OCI-M2 (cell line): Measurements from ENCODE around the gene XCR1.
"Not testable (repeated sequence)": the region's sequence is repeated elsewhere in the genome, so short reads cannot be mapped to it uniquely, and the experiment has no call there.

Experiments
- DNase-seq: peaks from one replicate; lab custom pipeline; 2025; ENCODE audit not compliant: unreplicated experiment; lab: John Stamatoyannopoulos, UW

XCR1 gene

DNA sequence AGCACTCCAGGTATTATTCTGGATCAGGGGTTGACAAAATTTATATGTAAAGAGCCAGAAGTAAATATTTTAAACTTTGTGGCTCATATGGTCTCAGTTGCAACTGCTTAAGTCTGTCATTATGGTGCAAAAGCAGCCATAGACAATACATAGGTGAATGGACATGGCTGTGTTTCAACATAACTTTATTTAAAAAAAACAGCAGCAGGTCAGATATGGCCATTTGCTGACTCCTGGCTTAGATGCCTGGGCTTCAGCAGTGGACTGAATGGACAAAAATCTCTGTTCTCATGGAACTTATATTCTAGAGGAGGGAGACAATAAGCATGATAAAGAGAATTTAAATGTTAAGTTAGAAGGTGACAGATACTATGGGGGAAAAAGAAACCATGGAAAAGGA is 20.0 kb downstream of the XCR1 start:
- no peak for DNase-seq

DNA sequence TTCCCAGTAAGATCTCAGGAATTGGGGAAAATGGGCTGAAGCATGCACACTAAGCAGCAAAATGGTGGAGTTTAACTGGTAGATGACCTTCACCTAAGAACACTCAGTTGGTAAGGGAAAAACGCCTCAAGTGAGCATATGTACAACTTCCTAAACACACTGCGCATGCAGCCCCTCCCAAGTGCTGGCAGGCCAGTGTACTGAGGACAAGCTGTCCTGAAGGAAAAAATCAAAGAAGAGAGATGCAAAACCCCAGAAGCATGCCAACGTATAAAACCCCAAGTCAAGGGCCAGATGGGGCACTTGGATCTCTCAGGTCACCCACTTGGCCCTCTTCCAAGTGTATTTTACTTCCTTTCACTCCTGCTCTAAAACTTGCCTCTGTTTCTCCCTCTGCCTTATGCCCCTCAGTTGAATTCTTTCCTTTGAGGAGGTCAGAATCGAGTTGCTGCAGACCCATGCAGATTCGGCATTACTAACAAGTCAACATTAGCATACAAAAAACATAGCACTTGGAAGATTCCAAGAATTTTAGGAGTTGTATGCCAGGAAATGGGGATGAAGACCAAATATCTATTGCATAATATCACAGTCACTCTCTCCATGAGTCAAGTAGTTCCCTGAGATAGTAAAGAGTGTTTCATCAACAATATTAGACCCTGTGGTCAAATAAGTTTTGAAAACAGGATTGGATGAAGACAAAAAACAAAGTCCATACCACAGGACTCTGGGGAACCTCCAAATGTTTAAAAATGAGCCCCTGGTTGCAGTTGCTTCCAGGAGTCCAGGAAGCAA is 20.8 kb downstream of the XCR1 start:
- DNase-seq = no peak

- DNase-seq = not testable (repeated sequence)
Observed at GRCh38 chr3:46003706-46004105, 23.6 kb downstream of the XCR1 start.

GRCh38 chr3:46001178-46001577 is 26.1 kb downstream of the XCR1 start:
- no peak for DNase-seq

- no peak for DNase-seq
Observed at GRCh38 chr3:45997942-45998341, 29.3 kb downstream of the XCR1 start.

DNA sequence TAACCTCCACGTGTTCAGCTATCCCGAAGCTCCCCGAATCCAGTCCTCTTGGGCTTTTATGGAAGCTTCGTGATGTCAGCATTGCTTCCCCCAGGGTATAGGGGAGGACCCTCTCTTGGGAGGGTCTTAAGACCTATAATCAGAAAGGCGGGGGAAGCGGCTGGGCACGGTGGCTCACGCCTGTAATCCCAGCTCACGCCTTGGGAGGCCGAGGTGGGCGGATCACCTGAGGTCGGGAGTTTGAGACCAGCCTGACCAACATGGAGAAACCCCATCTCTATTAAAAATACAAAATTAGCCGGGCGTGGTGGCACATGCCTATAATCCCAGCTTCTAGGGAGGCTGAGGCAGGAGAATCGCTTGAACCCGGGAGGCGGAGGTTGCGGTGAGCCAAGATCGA is 29.8 kb downstream of the XCR1 start:
- DNase-seq = not testable (repeated sequence)

DNA sequence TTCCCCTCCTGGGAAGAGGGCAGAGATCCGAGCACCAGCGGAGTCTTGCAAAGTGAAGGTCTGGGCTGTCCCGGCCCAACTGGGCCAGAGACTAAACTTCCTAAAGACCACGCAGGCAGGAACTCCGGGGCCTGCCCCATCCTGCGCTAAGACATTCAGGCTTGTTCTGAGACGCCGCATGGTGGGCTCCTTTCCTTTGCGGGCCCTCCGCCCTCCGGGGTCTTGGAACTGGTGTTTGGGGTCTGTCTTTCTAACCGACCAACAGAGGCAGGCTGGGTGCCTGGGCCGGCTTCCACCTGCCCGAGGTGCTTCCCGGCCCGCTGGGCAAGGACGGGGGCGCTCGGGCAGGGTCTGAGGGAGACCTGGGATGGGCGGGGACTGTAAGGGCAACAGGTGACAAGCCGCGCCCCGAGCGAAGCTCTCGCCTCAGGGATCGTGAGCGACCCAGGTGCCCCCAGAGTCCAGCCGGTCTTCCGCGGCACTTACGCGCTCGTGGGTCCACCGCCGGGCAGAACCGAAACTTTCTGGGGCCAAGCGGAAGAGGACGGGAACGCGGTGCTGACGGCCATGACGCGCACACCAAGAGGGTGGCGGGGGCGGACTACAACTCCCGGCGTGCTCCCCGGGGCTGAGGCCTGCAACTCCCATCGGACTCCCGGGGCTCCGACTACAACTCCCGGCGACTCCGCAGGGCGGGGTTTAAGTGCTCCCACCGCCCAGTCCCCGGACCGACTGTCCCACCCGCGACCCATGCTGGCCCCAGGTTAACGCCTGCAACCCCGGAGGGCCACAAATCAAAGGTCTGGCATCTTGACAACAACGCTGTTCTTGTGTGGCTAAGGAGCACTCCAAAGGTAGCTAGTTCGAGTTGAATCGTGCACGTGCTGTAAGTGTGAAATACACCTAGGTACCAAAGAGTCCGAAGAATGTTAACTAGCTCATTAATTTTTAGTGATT is 31.8 kb downstream of the XCR1 start, which contains the start of gene FYCO1:
FYCO1 (minus strand) TSS at position 589 of the 957 bp plus-strand sequence. CDS start 10,914 bp downstream, outside the sequence.
- peak; percentile 49 for DNase-seq

DNA sequence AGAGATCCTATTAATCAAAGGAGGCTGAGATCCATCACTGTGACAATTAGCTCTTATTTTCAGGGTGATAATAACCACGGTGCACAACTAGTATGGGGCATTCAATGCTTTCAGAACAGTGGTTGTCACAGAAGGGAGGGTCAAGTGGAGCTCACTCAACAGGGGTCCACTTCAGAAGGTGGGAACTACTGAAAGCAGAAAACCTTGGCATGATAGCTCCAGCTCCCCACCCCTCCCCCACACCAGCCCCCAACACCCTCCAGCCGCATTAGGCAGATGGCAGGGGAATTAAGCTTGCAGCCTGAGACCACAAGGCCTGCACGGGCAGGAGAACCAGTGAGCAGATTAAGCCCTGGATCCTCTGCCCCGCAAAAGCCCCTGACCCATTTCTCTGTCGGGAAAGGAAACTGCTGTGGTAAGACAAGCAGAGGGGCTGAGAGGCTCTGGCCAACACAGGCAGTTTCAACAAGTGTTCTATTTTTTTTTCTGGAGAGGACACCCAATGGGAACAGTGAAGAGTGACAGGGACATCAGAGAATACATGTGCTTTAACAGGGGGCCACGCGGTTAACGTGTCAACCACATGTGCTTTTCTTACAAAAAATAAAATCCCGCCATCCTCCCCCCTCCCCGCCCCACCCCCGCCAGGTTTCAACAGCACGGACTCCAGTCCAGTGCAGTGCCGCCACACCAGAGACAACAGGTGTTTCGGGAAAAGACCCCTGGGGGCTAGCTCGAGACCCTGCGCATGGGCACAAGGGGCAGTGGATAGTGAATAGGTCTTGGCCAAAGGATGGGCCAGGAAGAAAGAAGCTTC is 32.7 kb downstream of the XCR1 start:
- no peak for DNase-seq

- DNase-seq = no peak
Observed at GRCh38 chr3:45993421-45994027, 33.8 kb downstream of the XCR1 start.

DNA sequence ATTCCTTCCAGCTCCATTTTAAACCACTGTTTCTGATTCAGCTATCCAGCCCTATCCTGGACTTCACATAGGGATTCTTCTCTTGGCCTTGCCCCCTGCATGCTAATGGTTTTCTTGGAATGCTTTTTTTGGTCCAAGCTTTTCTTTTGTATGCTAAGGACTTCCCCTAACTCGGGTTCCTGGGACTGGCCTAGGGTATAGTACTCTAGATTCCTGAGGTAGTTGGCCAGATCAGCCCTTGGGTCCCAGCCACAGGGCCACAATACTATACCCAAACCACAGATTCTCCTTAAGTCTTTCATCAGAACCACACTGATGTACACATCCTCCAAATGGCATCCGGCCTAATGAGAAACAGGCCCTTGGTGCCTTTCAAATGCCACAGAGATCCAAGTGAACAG is 34.5 kb downstream of the XCR1 start:
- DNase-seq = no peak

GRCh38 chr3:45992133-45992729 is 35.1 kb downstream of the XCR1 start:
- no peak for DNase-seq

- DNase-seq = no peak
Observed at GRCh38 chr3:45991341-45991740, 35.9 kb downstream of the XCR1 start.

GRCh38 chr3:45990181-45990580 is 37.1 kb downstream of the XCR1 start:
- DNase-seq = no peak

GRCh38 chr3:45988804-45989203 is 38.5 kb downstream of the XCR1 start:
- no peak for DNase-seq

- DNase-seq = no peak
Observed at GRCh38 chr3:45988362-45988761, 38.9 kb downstream of the XCR1 start.

DNA sequence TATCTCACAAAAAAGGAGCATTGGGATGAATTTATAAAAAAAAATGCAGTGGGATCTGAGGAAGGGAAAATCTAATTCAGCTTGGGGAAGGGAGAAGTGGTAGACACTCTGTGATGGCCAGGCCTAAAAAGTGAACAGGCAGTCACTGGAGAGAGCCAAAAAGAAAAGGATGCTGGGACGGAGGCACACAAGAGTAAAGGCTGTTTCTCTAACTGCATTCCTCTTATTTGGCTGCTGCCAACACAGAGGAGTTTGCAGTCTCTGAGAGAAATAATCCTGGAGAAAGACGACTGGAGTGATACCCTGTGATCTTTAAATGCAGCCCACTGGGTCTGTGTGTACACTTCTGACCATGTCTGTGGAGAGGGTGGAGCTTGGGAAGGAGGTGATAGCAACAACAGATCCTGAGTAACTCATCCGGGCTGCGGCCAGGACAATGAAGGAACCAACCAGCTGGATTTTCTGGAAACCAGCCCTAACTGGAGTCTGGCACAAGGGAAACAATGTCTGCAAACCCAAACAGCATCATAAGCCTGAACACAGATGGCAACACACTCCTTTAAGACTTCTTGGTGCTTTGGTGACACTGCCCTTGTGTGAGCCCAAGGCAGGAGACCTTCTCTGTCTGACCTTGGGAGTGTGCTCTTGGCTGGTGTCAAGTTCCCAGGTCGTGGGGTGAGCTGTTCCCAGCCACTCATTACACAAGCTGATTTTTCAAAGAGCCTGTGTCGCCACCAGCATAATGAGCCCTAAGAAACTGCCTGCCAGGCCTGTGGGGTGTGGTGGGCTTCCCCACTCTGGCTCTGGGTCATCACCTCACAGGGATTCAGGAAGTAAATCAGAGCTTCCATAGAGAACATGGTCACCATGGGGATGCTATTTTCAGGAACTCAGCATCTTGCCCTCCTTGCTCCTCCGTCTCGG is 39.7 kb downstream of the XCR1 start:
- DNase-seq = no peak

DNA sequence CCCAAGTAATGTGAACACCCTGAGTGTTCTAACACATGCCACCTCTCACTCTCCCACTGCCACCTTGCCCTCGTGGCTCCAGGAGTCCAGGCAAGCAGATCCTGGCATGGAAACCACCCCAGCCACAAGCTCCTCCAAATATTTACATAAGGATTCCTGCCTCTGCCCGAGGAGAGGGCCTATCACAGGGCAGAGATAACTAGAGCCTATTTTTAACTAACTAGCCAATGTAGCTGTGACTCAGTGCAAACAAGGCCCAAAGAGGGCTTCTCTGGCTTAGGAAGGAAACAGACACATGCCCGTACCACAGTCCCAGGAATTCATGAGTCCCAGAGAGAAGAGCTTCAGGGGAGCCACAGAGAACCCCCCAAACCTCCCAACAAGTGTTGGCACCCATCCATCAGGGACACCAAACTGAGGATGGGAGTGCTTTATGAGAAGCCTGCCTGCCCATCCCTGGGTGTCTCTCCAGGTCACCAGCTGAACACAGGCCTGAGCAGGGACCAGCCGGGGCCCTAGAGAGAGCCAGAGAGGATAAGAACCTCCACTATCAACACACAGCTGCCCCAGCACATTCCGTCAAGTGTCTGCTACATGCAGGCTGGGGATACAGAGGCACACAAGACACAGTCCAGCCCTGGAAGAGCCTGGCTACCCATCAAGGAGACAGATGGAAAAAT is 40.8 kb downstream of the XCR1 start:
- no peak for DNase-seq

DNA sequence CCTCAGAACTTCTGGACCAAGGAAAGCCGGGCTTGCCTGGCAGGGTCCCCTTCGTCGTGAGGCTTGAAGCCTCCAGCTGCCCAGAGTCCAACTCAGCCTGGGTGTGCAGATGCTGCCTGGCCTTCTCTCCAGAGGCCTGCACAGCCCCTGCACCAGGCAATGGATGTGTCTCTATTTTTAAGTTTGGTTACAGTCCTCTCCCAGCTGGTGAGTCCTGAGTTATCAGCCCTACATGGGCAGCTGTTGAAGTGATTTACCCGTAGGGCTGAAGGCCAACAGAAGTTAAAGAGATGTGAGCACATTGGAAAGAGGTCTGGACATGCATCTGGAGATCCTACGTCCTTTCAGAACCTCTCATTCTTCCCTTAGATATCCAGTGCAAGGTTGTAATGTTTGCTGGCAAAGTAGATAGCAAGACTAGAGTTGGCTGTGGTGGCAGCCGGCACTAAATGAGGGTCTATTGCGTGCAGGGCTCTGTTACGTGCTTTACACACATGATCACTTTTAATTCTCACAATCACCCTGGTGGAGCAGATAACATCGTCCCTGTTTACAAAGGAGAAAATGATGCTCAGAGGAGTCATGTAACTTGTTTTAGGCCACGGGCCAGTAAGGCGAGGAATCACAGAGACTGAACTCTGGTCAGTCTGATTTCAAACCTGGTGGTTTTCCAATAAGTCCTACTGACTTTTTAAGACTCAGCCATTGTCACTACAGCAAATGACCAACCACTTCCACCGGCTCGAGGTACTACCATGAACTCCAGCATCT is 41.6 kb downstream of the XCR1 start:
- DNase-seq = no peak
